ENCODE data around the gene HHAT. TPM values are rescaled to one million over a fixed set of nuclear protein-coding genes. Genes with fewer than 3 reads are reported as not detected.

The HHAT gene
- total RNA-seq, 1 experiment from 2014 or later: 3.0 TPM

- Histone ChIP-seq H3K27ac (ENCODE audit: low read depth, low read length, poor library complexity, severe bottlenecking) (no peak overlapping the region), H3K27me3 (replicated peaks; ENCODE audit: insufficient read depth, low read depth, low read length, poor library complexity) (no peaks in the 10 kb centered on the region), H3K4me3 (ENCODE audit: low read depth, low read length, poor library complexity, severe bottlenecking) (no peak overlapping the region), H3K4me1 (ENCODE audit: insufficient read depth, low read length, poor library complexity, severe bottlenecking) (no peaks in the 10 kb centered on the region), H3K9me3 (ENCODE audit: low read depth, low read length, poor library complexity, severe bottlenecking) (no peaks in the 10 kb centered on the region), H3K36me3 (ENCODE audit: insufficient read depth, low read length, poor library complexity, severe bottlenecking) (no peaks in the 10 kb centered on the region)
- ChIA-PET CTCF (no interaction called here), POLR2A (ENCODE audit: low non-redundant PET) (no interaction called here)
- DNase-seq (ENCODE audit: low spot score): no peak
- intact Hi-C loops (cut with micrococcal nuclease; ENCODE audit: unreplicated experiment): no loop called here
- BruUV-seq (replicated peaks): no TSS peak
- TF ChIP-seq CTCF (conservative IDR thresholded peaks at IDR 0.05; ENCODE audit: low read depth, low read length) (no peak), EZH2 (IDR thresholded peaks at IDR 0.05; ENCODE audit: borderline replicate concordance, low read depth, low read length, poor library complexity, severe bottlenecking) (no peak)
Measured at GRCh38 chr1:210397252-210397651, 68.5 kb downstream of the HHAT start.

- intact Hi-C loops (cut with micrococcal nuclease; ENCODE audit: unreplicated experiment): no loop called here
- H3K9me3 ChIP-seq (ENCODE audit: low read depth, low read length, poor library complexity, severe bottlenecking): no peaks in the 10 kb centered on the region
- ChIA-PET POLR2A (ENCODE audit: low non-redundant PET) (no interaction called here), CTCF (no interaction called here)
- no peak for DNase-seq (ENCODE audit: low spot score)
- H3K4me3 ChIP-seq (ENCODE audit: low read depth, low read length, poor library complexity, severe bottlenecking): no peak overlapping the region
- no peak for TF ChIP-seq CTCF (conservative IDR thresholded peaks at IDR 0.05; ENCODE audit: low read depth, low read length)
- TF ChIP-seq EZH2 (IDR thresholded peaks at IDR 0.05; ENCODE audit: borderline replicate concordance, low read depth, low read length, poor library complexity, severe bottlenecking): no peak
- no peaks in the 10 kb centered on the region for H3K36me3 ChIP-seq (ENCODE audit: insufficient read depth, low read length, poor library complexity, severe bottlenecking)
- BruUV-seq (replicated peaks): no TSS peak
- H3K27ac ChIP-seq (ENCODE audit: low read depth, low read length, poor library complexity, severe bottlenecking): no peak overlapping the region
- H3K4me1 ChIP-seq (ENCODE audit: insufficient read depth, low read length, poor library complexity, severe bottlenecking): no peaks in the 10 kb centered on the region
- H3K27me3 ChIP-seq (replicated peaks; ENCODE audit: insufficient read depth, low read depth, low read length, poor library complexity): no peaks in the 10 kb centered on the region
Measured at GRCh38 chr1:210397681-210398080, 69.0 kb downstream of the HHAT start.

- ChIA-PET POLR2A (ENCODE audit: low non-redundant PET) (no interaction called here), CTCF (no interaction called here)
- H3K9me3 ChIP-seq (ENCODE audit: low read depth, low read length, poor library complexity, severe bottlenecking): no peaks in the 10 kb centered on the region
- H3K27ac ChIP-seq (ENCODE audit: low read depth, low read length, poor library complexity, severe bottlenecking): no peak overlapping the region
- no peak overlapping the region for H3K4me3 ChIP-seq (ENCODE audit: low read depth, low read length, poor library complexity, severe bottlenecking)
- TF ChIP-seq EZH2 (IDR thresholded peaks at IDR 0.05; ENCODE audit: borderline replicate concordance, low read depth, low read length, poor library complexity, severe bottlenecking) (no peak), CTCF (conservative IDR thresholded peaks at IDR 0.05; ENCODE audit: low read depth, low read length) (no peak)
- no peak for DNase-seq (ENCODE audit: low spot score)
- intact Hi-C loops (cut with micrococcal nuclease; ENCODE audit: unreplicated experiment): no loop called here
- no peaks in the 10 kb centered on the region for H3K27me3 ChIP-seq (replicated peaks; ENCODE audit: insufficient read depth, low read depth, low read length, poor library complexity)
- no TSS peak for BruUV-seq (replicated peaks)
- H3K4me1 ChIP-seq (ENCODE audit: insufficient read depth, low read length, poor library complexity, severe bottlenecking): no peaks in the 10 kb centered on the region
- H3K36me3 ChIP-seq (ENCODE audit: insufficient read depth, low read length, poor library complexity, severe bottlenecking): no peaks in the 10 kb centered on the region
Measured at GRCh38 chr1:210398466-210398865, 69.8 kb downstream of the HHAT start.
